ENCODE data around the gene MYO6. TPM values are rescaled to one million over a fixed set of nuclear protein-coding genes. Genes with fewer than 3 reads are reported as not detected.

The MYO6 gene
- total and polyA plus RNA-seq, 8 donors = 14.6 to 80.4 (median 35.0) TPM

DNA sequence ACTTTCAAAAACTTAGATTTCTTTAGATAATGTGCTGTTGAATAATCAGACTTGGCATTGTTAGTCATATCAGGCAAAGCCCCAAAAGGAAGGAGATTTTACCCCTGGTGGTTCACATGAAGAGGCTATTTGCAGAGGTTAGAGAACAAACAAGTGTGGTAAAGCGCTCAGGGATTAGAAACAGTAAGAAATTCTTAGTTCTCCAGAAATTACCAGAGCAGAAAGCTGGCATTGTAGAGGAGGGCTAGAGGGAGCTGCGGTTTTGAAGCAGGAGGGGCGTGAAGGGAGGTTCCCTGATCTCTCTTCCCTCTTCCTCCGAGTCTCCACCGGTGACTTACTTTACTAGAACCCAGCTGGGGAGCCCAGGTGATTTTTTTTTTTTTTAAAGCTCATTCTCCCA lies 10.2 kb downstream of the MYO6 start:
- TF ChIP-seq EP300 (IDR thresholded peaks at IDR 0.05) (no peak), POLR2A (IDR thresholded peaks at IDR 0.05) (no peak), POLR2AphosphoS5 (IDR thresholded peaks at IDR 0.05) (no peak)
- TF ChIP-seq, protein P1, sequence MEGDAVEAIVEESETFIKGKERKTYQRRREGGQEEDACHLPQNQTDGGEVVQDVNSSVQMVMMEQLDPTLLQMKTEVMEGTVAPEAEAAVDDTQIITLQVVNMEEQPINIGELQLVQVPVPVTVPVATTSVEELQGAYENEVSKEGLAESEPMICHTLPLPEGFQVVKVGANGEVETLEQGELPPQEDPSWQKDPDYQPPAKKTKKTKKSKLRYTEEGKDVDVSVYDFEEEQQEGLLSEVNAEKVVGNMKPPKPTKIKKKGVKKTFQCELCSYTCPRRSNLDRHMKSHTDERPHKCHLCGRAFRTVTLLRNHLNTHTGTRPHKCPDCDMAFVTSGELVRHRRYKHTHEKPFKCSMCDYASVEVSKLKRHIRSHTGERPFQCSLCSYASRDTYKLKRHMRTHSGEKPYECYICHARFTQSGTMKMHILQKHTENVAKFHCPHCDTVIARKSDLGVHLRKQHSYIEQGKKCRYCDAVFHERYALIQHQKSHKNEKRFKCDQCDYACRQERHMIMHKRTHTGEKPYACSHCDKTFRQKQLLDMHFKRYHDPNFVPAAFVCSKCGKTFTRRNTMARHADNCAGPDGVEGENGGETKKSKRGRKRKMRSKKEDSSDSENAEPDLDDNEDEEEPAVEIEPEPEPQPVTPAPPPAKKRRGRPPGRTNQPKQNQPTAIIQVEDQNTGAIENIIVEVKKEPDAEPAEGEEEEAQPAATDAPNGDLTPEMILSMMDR (IDR thresholded peaks at IDR 0.05) = no peak
- DNase-seq = peak in 1 of 2 donors; percentile 9
- H3K4me3 ChIP-seq = no peak overlapping the region
- peaks cover 7 to 28% (median 16%) of the 10 kb centered on the region in 4 donors for H3K4me1 ChIP-seq
- H3K27me3 ChIP-seq = no peaks in the 10 kb centered on the region
- H3K27ac ChIP-seq = no peak overlapping the region
- WGBS, 5 donors = 26 to 56% (median 42%) methylated on average over 5 of the region's 5 CpGs
- intact Hi-C loops (cut with DNase I; ENCODE audit: low total_unique reads) = no loop called here
- H3K36me3 ChIP-seq = peaks cover 0 to 2% (median 0%) of the 10 kb centered on the region in 4 donors
- no peaks in the 10 kb centered on the region for H3K9me3 ChIP-seq

DNA sequence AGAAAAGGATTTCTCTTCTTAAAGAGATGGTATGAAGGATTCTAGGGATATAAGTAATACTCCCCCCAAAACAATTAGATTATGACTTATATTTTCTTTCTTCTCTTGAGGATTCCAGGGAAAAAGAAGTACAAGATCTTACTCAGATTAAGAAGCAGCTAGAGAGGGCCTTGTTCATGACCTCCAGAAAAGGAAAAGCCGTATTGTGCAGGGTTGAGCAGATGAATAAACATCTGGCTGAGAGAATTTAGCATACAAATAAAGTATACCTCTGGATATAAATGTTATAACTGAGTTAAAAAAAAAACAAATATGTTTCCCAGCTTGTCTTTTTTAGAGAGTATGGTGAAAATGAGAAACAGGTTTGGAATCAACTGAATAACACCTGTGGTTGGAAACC lies 11.3 kb downstream of the MYO6 start:
- WGBS, 5 donors = 61 to 82% (median 66%) methylated on average over 1 of the region's 1 CpG
- H3K4me1 ChIP-seq = peaks cover 7 to 28% (median 16%) of the 10 kb centered on the region in 4 donors
- no peak for TF ChIP-seq EP300 (IDR thresholded peaks at IDR 0.05)
- TF ChIP-seq POLR2A (IDR thresholded peaks at IDR 0.05) = no peak
- TF ChIP-seq, protein P1 (IDR thresholded peaks at IDR 0.05) = no peak
- TF ChIP-seq POLR2AphosphoS5 (IDR thresholded peaks at IDR 0.05) = no peak
- peaks cover 0 to 5% (median 0%) of the 10 kb centered on the region in 4 donors for H3K36me3 ChIP-seq
- intact Hi-C loops (cut with DNase I; ENCODE audit: low total_unique reads) = no loop called here
- H3K27ac ChIP-seq = no peak overlapping the region
- no peak overlapping the region for H3K4me3 ChIP-seq
- no peaks in the 10 kb centered on the region for H3K9me3 ChIP-seq
- no peak for DNase-seq
- no peaks in the 10 kb centered on the region for H3K27me3 ChIP-seq

DNA sequence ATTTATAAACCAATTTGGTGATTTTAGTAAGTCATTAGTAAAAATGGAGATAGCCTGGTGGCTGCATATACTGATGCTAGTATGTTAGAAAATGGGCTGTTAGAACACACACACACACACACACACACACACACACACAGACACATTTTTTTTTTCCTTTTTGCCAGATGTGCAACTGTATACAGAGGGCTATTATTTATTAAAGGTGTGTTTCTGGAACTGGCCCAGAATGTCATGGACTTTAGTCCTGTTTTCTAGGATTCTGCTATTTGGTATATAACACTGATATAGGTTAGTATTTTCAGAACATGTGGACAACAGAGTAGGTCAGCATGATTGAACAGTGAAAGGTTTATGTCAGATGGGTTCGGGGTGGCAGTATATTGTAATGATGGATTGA lies 12.4 kb downstream of the MYO6 start:
- TF ChIP-seq, protein P1 (IDR thresholded peaks at IDR 0.05) = no peak
- TF ChIP-seq EP300 (IDR thresholded peaks at IDR 0.05) = no peak
- no peak for TF ChIP-seq POLR2AphosphoS5 (IDR thresholded peaks at IDR 0.05)
- TF ChIP-seq POLR2A (IDR thresholded peaks at IDR 0.05) = no peak
- intact Hi-C loops (cut with DNase I; ENCODE audit: low total_unique reads) = no loop called here
- DNase-seq = peak in 1 of 2 donors; percentile 12
- no peak overlapping the region for H3K27ac ChIP-seq
- H3K4me3 ChIP-seq = no peak overlapping the region
- H3K36me3 ChIP-seq = peaks cover 0 to 5% (median 0%) of the 10 kb centered on the region in 4 donors
- 92 to 100% (median 96%) methylated on average over 1 of the region's 1 CpG for WGBS, 5 donors
- peaks cover 7 to 28% (median 16%) of the 10 kb centered on the region in 4 donors for H3K4me1 ChIP-seq
- no peaks in the 10 kb centered on the region for H3K9me3 ChIP-seq
- no peaks in the 10 kb centered on the region for H3K27me3 ChIP-seq

DNA sequence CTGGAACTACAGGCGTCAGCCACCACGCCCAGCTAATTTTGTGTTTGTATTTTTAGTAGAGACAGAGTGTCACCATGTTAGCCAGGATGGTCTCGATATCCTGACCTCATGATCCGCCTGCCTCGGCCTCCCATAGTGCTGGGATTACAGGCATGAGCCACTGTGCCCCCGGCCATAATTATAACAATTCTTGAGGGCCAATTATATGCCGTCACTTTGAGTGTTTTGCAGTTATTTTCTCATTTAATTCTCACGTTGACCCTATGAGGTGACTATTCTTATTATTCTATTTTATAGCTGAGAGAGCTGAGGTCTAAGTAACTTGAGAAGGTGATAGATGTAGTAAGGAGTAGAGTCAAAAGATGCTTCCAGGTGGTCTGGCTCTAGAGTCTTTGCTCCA lies 13.0 kb downstream of the MYO6 start:
- Histone ChIP-seq H3K27ac (no peak overlapping the region), H3K9me3 (no peaks in the 10 kb centered on the region), H3K27me3 (no peaks in the 10 kb centered on the region), H3K4me1 (peaks cover 7 to 28% (median 16%) of the 10 kb centered on the region in 4 donors), H3K36me3 (peaks cover 0 to 5% (median 0%) of the 10 kb centered on the region in 4 donors), H3K4me3 (no peak overlapping the region)
- no peak for DNase-seq
- intact Hi-C loops (cut with DNase I; ENCODE audit: low total_unique reads) = no loop called here
- TF ChIP-seq POLR2AphosphoS5 (IDR thresholded peaks at IDR 0.05) (no peak), EP300 (IDR thresholded peaks at IDR 0.05) (no peak), POLR2A (IDR thresholded peaks at IDR 0.05) (no peak)
- TF ChIP-seq, protein P1 (IDR thresholded peaks at IDR 0.05) = no peak
- WGBS, 5 donors = 94 to 97% (median 95%) methylated on average over 8 of the region's 8 CpGs

All from stomach (tissue), 9 donors.